Stimulated activated CD8-positive, alpha-beta memory T cell treated with anti-CD3 and anti-CD28 coated beads, Interleukin-15, amount 100 ng/mL, for 1 hour (primary cell): ENCODE measurements around the gene SYT6.

Experiments
- DNase-seq: peaks from one replicate; pipeline ENCODE4 v3.0.0-alpha.2; 2020; ENCODE audit warnings: low read depth

Gene SYT6

GRCh38 chr1:114118351-114118990, 35.2 kb downstream of the SYT6 start:
- no peak for DNase-seq

DNA sequence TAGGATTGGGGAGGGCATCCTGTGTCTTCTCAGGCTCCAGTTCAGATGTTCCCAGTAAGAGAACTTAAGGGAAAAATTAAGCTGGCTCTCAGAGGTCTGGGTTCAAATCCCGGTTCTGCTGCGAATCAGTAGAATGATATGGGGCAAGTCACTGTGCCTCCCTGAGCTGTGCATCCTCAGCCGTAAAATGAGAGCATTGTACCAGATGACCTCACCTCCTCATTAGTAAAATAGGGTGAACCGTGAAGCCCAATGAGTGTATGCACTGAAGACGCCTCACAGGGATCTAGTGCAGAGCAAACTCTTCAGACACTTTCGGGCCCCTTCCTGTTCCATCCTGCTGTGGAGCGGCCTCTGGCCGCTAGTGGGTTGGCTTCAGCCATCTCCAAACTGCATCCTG, 36.0 kb downstream of the SYT6 start:
- DNase-seq = no peak

DNA sequence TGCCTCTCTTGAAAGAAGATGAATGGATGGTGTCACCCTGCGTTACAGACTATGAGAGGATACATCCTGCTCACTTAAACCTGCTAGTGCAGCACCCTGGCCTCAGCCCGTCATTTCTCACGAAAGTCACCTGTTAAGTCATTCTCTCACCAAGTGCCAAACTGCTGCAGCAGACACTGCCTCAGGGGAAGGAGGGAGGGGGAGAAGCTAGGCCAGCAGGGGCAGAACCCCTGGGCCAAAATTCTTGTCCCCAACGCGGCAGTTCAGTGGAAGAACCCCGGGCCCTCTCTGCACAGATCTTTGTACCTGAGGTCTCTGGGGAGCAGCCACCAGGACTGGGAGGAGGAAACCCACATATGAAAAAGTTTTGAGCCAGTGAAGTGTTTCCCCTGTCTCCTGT, 37.6 kb downstream of the SYT6 start:
- DNase-seq = no peak

- DNase-seq = no peak
Observed at GRCh38 chr1:114114185-114115094, 39.2 kb downstream of the SYT6 start.

DNA sequence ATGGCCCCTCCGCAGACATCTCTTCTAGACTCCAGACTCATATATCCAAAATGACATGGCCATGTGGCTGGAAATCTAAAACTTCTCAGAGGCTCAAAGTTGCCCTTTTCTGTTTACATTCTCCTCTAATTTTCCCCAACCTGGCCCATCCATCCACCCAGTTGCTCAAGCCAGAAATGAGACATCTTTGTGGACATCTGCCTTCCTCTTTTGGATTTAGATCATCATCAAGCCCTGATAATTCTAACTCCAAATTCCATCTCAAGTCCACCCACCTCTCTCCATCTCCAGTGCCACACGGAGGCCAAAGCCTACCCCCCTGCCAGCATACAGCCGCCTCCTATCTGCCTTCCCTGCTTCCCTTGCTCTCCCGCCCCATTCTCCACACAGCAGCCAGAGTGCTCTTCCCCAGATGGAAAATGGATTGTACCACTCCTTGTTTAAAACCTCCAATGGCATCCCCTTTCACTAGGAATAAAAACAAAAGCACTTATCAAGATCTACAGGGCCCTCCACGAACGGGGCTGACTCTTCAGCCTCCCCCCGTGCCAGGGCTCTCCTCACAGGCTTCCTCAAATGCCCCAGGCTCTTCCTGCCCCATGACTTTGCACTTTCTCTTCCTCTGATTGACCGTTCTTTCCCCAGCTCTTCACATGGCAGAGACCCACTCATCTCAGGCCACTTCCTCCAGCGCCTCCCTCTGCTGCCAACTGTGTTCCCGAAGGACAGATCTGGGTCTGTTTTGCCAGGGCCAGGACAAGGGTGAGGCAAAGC, 40.1 kb downstream of the SYT6 start:
- no peak for DNase-seq

DNA sequence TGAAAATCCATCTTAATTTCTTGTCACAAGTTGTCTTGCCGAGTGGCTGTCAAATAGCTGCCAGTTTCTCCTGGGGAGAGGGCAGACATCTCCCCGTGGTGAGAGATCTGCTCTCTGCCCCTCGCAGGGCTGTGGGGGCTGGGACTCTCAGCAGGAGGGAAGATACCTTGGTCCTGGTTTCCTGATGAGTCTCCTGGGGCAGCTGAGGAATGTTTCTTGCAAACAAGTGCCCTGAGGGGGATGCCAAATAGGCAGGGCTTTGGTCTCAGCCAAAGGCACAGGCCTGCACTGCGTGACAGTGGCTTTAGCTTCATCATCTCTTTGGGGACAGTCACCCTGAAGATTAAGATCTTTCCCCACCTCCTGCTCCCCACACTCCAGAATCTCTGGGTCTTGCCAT, 40.9 kb downstream of the SYT6 start:
- DNase-seq = no peak

GRCh38 chr1:114111731-114112641, 41.7 kb downstream of the SYT6 start:
- DNase-seq = no peak

GRCh38 chr1:114109981-114110380, 43.7 kb downstream of the SYT6 start:
- DNase-seq = no peak

GRCh38 chr1:114108751-114109255, 44.9 kb downstream of the SYT6 start:
- DNase-seq = no peak

- DNase-seq = no peak
Observed at GRCh38 chr1:114107474-114108435, 45.9 kb downstream of the SYT6 start.

DNA sequence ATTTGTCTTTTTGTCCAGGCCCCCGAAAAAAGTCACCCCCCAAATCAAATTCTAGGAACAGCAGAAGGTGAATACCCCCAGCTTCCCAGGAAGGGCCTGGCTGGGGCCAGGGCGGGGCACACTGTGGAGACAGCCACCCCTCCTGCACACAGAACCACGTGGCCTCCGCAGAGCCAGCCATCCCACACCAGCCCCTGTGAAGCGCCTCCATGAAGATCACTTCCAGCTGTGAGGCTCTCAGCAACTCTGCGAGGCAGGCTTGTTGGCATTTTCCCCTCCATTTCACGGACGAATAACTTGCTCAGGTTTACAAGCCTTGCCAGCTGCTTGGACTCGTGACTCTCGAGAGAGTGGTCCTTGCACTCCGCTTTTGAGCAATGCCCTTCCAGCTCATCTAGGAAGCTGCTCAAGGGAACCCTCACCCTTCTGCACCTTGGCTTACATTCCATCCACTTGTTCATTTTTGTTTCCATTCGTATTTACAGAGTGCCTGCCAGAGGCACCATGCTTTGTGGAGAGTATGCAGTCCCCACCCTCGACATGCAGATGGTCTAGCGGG, 48.2 kb downstream of the SYT6 start:
- DNase-seq = no peak

GRCh38 chr1:114104949-114105348, 48.7 kb downstream of the SYT6 start:
- DNase-seq = no peak

- no peak for DNase-seq
Observed at GRCh38 chr1:114103992-114104391, 49.7 kb downstream of the SYT6 start.

- no peak for DNase-seq
Observed at GRCh38 chr1:114102136-114102535, 51.5 kb downstream of the SYT6 start.

DNA sequence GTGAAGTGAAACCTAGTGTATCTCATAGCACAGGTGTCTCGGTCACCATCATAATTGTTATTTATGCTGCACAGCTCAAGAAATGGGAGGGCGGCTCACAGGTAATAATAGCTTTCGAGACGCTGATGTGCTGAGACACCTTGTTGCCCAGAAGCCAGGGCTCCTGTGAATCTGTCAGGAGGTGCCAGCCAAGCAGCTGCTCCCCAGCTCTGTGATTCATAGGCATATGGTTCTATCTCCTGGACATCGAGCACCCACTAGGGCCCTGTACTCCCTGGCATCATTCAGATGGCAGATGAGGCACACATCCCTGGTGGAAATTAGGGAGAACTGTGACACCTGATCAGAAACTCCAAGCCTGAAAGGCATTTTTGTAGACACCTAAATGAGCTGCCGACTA, 53.5 kb downstream of the SYT6 start:
- no peak for DNase-seq

DNA sequence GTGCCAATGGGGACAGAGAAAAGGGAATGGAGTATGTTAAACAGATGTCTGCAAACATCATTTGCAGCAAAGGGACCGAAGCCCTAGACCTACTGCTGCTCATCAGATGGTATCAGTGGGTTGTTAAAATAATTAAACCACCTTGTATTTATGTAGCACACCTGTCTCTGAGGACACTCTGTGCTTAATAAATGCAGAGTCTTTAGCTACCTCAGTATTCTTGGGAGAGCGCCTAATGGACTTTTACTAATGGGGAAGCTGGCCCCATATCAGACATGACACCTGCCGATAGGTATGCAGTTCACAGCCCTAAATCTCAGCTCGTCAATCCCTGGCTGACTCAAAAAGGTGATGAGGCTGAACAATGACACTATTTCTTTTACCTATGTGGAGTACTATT, 54.4 kb downstream of the SYT6 start:
- DNase-seq = no peak

- DNase-seq = no peak
Observed at GRCh38 chr1:114097109-114097508, 56.6 kb downstream of the SYT6 start.

DNA sequence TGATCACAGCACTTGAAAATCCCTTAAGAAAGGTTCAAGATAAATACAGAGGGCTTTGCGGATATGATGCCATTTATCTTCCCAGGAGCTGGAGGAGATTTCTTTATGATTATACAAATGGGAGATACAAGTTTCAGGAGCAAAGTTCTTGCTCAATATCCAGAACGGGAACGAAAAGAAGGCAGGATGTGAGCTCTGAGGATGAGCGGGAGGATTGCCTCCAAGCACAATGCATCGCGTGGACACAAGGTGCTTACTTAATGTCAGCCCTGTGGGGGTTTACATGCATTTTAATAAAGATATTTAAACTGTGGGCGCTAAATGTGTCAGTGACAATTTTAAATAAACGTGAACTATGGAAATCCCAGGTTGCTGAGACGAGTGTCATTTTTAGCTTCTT, 59.0 kb downstream of the SYT6 start:
- DNase-seq = no peak

DNA sequence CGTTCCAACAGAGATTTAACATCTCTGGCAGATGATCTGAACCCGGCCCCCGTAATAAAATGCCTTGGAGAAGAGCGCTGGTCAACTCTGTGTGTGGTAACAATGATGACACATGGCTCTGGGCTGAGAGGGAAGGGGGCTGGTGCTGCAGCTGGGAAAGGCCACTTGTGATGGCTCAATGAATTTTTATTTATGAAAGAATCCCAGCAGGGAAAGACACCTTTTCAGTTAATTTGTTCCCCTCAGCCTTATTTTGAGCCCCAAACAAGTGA, 59.4 kb downstream of the SYT6 start:
- no peak for DNase-seq

DNA sequence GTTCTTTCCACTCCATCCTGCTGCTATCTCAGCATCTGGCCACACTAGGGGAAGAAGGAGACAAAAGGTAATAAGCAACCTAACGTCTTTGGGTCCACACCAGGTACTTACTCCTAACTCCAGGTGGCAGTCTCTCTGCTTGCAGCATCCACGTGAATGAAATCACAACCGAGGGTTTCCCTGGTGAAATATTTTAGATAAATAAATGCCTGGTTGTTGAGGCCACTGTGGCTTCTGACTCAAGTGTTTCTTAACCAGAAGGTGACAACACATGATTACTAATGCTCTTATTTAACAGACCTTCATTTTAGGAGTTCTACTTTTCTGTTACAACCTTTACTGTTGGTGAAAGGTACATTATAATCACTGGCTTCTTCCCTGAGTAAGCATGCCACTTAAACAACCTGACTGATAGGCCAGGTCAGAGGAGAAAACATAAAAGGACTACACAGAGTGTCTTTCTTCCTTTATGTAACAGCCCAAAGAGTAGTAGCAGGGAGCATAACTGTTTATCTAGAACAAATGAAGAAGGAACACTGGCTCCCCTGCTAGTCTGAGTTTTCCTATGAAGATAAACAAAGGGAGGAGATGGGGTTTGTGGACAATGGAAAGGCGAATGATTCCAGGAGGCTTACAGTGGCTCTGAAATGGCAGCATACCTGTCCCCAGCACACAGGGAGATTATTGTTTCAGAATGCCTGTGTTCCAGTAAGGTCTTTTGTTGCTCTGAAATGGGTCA, 59.9 kb downstream of the SYT6 start:
- no peak for DNase-seq
